Calu3 (cell line): Measurements from ENCODE around the gene PPIE. TPM values are rescaled to one million over a fixed set of nuclear protein-coding genes. Genes with fewer than 3 reads are reported as not detected.
A peak's percentile ranks its signal among the peaks of the same experiment; 100 is the strongest.

Experiments
- BruUV-seq: library from RNA; stranded (reverse); fragments of 400-500 nt; replicated peaks from 2 replicates; lab custom pipeline; 2021; lab: Mats Ljungman, UMichigan
- CTCF ChIA-PET: fragments of 300-600 bp; sonication (Branson Sonifier 250); formaldehyde crosslinking; loops from one replicate; lab custom pipeline; 2022; ENCODE audit warnings: antibody characterized with exemption; lab: Charles Lee
- DNase-seq: peaks from one replicate; pipeline ENCODE4 v3.0.0; 2022
- H3K27ac Mint-ChIP-seq: one replicate; pipeline ENCODE4 v1.8.0; 2022; ENCODE audit warnings: mixed read lengths; ENCODE audit not compliant: unreplicated experiment
- H3K27me3 Mint-ChIP-seq: one replicate; pipeline ENCODE4 v1.8.0; 2022; ENCODE audit warnings: mixed read lengths; ENCODE audit not compliant: unreplicated experiment
- H3K36me3 Mint-ChIP-seq: one replicate; pipeline ENCODE4 v1.8.0; 2022; ENCODE audit warnings: mild to moderate bottlenecking, moderate library complexity, mixed read lengths; ENCODE audit not compliant: insufficient read depth, unreplicated experiment
- H3K4me1 Mint-ChIP-seq: one replicate; pipeline ENCODE4 v1.8.0; 2022; ENCODE audit warnings: mild to moderate bottlenecking, low read depth, mixed read lengths; ENCODE audit not compliant: unreplicated experiment
- H3K4me3 Mint-ChIP-seq: one replicate; pipeline ENCODE4 v1.8.0; 2022; ENCODE audit warnings: mild to moderate bottlenecking, low read depth, moderate library complexity, mixed read lengths; ENCODE audit not compliant: unreplicated experiment
- H3K9me3 Mint-ChIP-seq: one replicate; pipeline ENCODE4 v1.8.0; 2022; ENCODE audit warnings: low read depth, mixed read lengths; ENCODE audit not compliant: unreplicated experiment
- CTCF ChIP-seq: fragments of 200-600 bp; IDR thresholded peaks from one replicate; pipeline ENCODE4 v1.8.0; 2022; ENCODE audit warnings: antibody characterized with exemption; ENCODE audit not compliant: unreplicated experiment
- intact Hi-C: fragments of 100-400 bp; cut with micrococcal nuclease; formaldehyde crosslinking; loops from one replicate; pipeline ENCODE4 v1.10.0; 2022; ENCODE audit not compliant: unreplicated experiment
- total RNA-seq: library from RNA; stranded (reverse); gene quantifications from 2 replicates; pipeline ENCODE4 v1.2.3, GENCODE V29; 2022

PPIE gene
- total RNA-seq, 1 experiment from 2014 or later, result 38.2 TPM

GRCh38 chr1:39711104-39711965, 27.3 kb upstream of the PPIE start:
- H3K9me3 Mint-ChIP-seq, result no peaks in the 10 kb centered on the region
- intact Hi-C loops, result no loop called here
- H3K4me3 Mint-ChIP-seq, result no peak overlapping the region
- no peak overlapping the region for H3K27ac Mint-ChIP-seq
- H3K36me3 Mint-ChIP-seq, result no peaks in the 10 kb centered on the region
- peaks cover 73% of the 10 kb centered on the region for H3K27me3 Mint-ChIP-seq
- TF ChIP-seq CTCF, result no peak
- no TSS peak for BruUV-seq
- DNase-seq, result no peak
- CTCF ChIA-PET, result interaction anchor here (0.7 to 1.2 kb wide), 2 partner anchors 8 to 105 kb away, joined by 4 to 5 read pairs; no protein-coding TSS in a partner anchor
- no peaks in the 10 kb centered on the region for H3K4me1 Mint-ChIP-seq

GRCh38 chr1:39711966-39712340, 26.7 kb upstream of the PPIE start:
- Mint-ChIP-seq H3K36me3 (no peaks in the 10 kb centered on the region), H3K4me3 (no peak overlapping the region), H3K27ac (no peak overlapping the region), H3K4me1 (no peaks in the 10 kb centered on the region), H3K27me3 (peaks cover 73% of the 10 kb centered on the region), H3K9me3 (no peaks in the 10 kb centered on the region)
- intact Hi-C loops, result no loop called here
- DNase-seq, result no peak
- TF ChIP-seq CTCF, result no peak
- no TSS peak for BruUV-seq
- CTCF ChIA-PET, result interaction anchor here (0.7 to 1.2 kb wide), 2 partner anchors 9 to 106 kb away, joined by 4 to 5 read pairs; no protein-coding TSS in a partner anchor

- CTCF ChIA-PET, result interaction anchor here (0.5 to 1.4 kb wide), 2 partner anchors 12 to 106 kb away, joined by 3 read pairs; no protein-coding TSS in a partner anchor
- no peak for DNase-seq
- intact Hi-C loops, result no loop called here
- Mint-ChIP-seq H3K36me3 (no peaks in the 10 kb centered on the region), H3K27ac (no peak overlapping the region), H3K27me3 (peaks cover 80% of the 10 kb centered on the region), H3K4me3 (no peak overlapping the region), H3K9me3 (no peaks in the 10 kb centered on the region), H3K4me1 (no peaks in the 10 kb centered on the region)
- TF ChIP-seq CTCF, result no peak
- no TSS peak for BruUV-seq
Observed at GRCh38 chr1:39713557-39713956, 25.1 kb upstream of the PPIE start.

- no peak for DNase-seq
- no peaks in the 10 kb centered on the region for H3K4me1 Mint-ChIP-seq
- peaks cover 69% of the 10 kb centered on the region for H3K27me3 Mint-ChIP-seq
- intact Hi-C loops, result no loop called here
- TF ChIP-seq CTCF, result peak; percentile 15
- BruUV-seq, result no TSS peak
- H3K36me3 Mint-ChIP-seq, result no peaks in the 10 kb centered on the region
- no peak overlapping the region for H3K27ac Mint-ChIP-seq
- CTCF ChIA-PET, result no interaction called here
- H3K9me3 Mint-ChIP-seq, result no peaks in the 10 kb centered on the region
- H3K4me3 Mint-ChIP-seq, result no peak overlapping the region
Observed at GRCh38 chr1:39717809-39718208, 20.9 kb upstream of the PPIE start.
